Endothelial cell of umbilical vein (primary cell): Measurements from ENCODE around the gene PTPRQ.

Experiments used
- EZH2 ChIP-seq: IDR thresholded peaks from 2 replicates; pipeline ENCODE4 v1.6.1; 2012; ENCODE audit warnings: borderline replicate concordance, low read depth, mild to moderate bottlenecking, moderate library complexity, low read length, inconsistent platforms; ENCODE audit not compliant: severe bottlenecking
- JUN ChIP-seq: IDR thresholded peaks from 2 replicates; pipeline ENCODE4 v1.6.1; 2011; ENCODE audit warnings: borderline replicate concordance, low read depth; ENCODE audit not compliant: insufficient read length, insufficient read depth
- POLR2A ChIP-seq: IDR thresholded peaks from 2 replicates; pipeline ENCODE4 v1.6.1; 2012; ENCODE audit warnings: low read depth, mild to moderate bottlenecking, control low read depth, low read length
- POLR2AphosphoS5 ChIP-seq: IDR thresholded peaks from 2 replicates; pipeline ENCODE4 v1.6.1; 2012; ENCODE audit warnings: low read depth, mild to moderate bottlenecking, control low read depth, low read length, moderate library complexity; ENCODE audit not compliant: insufficient read depth
- TF ChIP-seq, protein P1 (sequence below), 2 donors: IDR thresholded peaks; 1 replicate in 1 of 2; 2 replicates in 1 of 2; pipeline ENCODE4 v1.5.1; 2011; ENCODE audit warnings: low read length in 2 of 2, mild to moderate bottlenecking in 2 of 2, moderate library complexity in 2 of 2, control low read depth in 1 of 2, inconsistent platforms in 1 of 2, low read depth in 1 of 2; ENCODE audit not compliant: insufficient read depth in 1 of 2; ENCODE audit errors: extremely low read depth in 1 of 2
- TF ChIP-seq, protein P2 (sequence below): IDR thresholded peaks from 2 replicates; pipeline ENCODE4 v1.6.1; 2011; ENCODE audit not compliant: insufficient read depth, insufficient read length

DNA sequence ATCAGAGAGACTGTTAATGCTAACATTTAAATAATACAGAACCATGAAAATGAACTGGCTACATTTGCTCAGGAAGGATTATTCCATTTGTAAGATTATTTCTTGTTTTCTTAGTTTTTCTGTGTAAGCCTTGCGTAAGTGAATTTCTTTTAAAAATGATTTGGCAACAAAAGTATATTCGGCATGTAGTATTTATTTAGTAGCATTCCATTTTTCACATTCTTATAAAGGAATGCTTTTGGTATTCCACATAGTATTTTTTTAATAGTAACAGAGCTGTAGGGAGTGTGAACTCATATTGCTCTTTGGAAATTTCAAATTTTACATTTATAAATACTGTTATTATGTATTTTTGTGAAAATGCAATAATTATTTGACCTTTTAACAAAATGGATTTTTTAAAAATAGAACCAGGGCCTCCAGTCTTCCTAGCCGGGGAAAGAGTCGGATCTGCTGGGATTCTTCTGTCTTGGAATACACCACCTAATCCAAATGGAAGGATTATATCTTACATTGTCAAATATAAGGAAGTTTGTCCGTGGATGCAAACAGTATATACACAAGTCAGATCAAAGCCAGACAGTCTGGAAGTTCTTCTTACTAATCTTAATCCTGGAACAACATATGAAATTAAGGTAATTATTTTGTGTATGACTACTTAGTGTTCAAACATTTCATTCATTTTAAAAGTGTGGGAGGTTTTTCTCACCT lies 1.2 kb downstream of the PTPRQ start:
- TF ChIP-seq, protein P1, sequence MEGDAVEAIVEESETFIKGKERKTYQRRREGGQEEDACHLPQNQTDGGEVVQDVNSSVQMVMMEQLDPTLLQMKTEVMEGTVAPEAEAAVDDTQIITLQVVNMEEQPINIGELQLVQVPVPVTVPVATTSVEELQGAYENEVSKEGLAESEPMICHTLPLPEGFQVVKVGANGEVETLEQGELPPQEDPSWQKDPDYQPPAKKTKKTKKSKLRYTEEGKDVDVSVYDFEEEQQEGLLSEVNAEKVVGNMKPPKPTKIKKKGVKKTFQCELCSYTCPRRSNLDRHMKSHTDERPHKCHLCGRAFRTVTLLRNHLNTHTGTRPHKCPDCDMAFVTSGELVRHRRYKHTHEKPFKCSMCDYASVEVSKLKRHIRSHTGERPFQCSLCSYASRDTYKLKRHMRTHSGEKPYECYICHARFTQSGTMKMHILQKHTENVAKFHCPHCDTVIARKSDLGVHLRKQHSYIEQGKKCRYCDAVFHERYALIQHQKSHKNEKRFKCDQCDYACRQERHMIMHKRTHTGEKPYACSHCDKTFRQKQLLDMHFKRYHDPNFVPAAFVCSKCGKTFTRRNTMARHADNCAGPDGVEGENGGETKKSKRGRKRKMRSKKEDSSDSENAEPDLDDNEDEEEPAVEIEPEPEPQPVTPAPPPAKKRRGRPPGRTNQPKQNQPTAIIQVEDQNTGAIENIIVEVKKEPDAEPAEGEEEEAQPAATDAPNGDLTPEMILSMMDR (IDR thresholded peaks at IDR 0.05; ENCODE audit: extremely low read depth in 1 of 2, insufficient read depth in 1 of 2, low read depth in 1 of 2, low read length in 2 of 2), result no peak
- TF ChIP-seq POLR2A, result no peak
- no peak for TF ChIP-seq POLR2AphosphoS5
- no peak for TF ChIP-seq EZH2
- TF ChIP-seq JUN, result no peak
- TF ChIP-seq, protein P2, sequence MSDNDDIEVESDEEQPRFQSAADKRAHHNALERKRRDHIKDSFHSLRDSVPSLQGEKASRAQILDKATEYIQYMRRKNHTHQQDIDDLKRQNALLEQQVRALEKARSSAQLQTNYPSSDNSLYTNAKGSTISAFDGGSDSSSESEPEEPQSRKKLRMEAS, result no peak
